Pancreas (tissue), 10 donors: ENCODE measurements around the gene FMN2. TPM values are rescaled to one million over a fixed set of nuclear protein-coding genes. Genes with fewer than 3 reads are reported as not detected.

Source experiments
- ATAC-seq, 4 donors: fragments of 200-7000 bp; cut with Tn5 transposase; one replicate each; pipeline versions ENCODE4 v1.8.0 to v1.9.1; 2020; ENCODE audit warnings: mild to moderate bottlenecking in 4 of 4, moderate library complexity in 4 of 4
- DNase-seq, 6 donors: peaks; one replicate each; pipeline ENCODE4 v3.0.0-alpha.2; 2020
- FAIRE-seq: peaks from 2 replicates; lab custom pipeline; 2012; peaks lifted over from hg19 to GRCh38; lab: Jason Lieb, UNC
- H3K27ac ChIP-seq, 4 donors: fragments of 200-600 bp; sonication (generic); 1 replicate in 3 of 4; 2 replicates in 1 of 4; pipeline versions ENCODE4 v1.5.0 to v1.8.0; 2020
- H3K27me3 ChIP-seq, 4 donors: fragments of 200-600 bp; one replicate each; pipeline ENCODE4 v1.8.0; 2021
- H3K36me3 ChIP-seq, 3 donors: fragments of 200-600 bp; sonication (generic) in 1 of 3; one replicate each; pipeline versions ENCODE4 v1.5.0 to v1.8.0; 2020 to 2021
- H3K4me1 ChIP-seq, 3 donors: fragments of 200-600 bp; one replicate each; pipeline ENCODE4 v1.8.0; 2021
- H3K4me3 ChIP-seq, 4 donors: fragments of 200-600 bp; sonication (generic) in 2 of 4; one replicate each; pipeline versions ENCODE4 v1.5.0 to v1.8.0; 2020 to 2021
- H3K9me3 ChIP-seq, 4 donors: fragments of 200-600 bp; one replicate each; pipeline ENCODE4 v1.8.0; 2021
- CTCF ChIP-seq, 4 donors: fragments of 200-600 bp; sonication (generic) in 3 of 4; IDR thresholded peaks; one replicate each; pipeline versions ENCODE4 v1.5.0 to v1.8.0; 2021; ENCODE audit warnings: antibody characterized with exemption in 4 of 4
- WGBS, 2 donors: extraction: QIAGEN DNeasy Blood & Tissue Kit; methylation state at CpG; one replicate each; pipeline ENCODE4 v1.1.7; 2013; 5-methylcytosine and 5-hydroxymethylcytosine counted together
- intact Hi-C, 3 donors: fragments of 100-400 bp; cut with DNase I; formaldehyde crosslinking; loops; one replicate each; pipeline versions ENCODE4 v1.11.1 to v1.14.2; 2022
- polyA plus RNA-seq, 2 donors: library from polyadenylated mRNA; stranded (reverse); fragments of 200-250 nt; gene quantifications; one replicate each; pipeline ENCODE4 v1.2.3, GENCODE V29; 2013
- total RNA-seq, 6 donors: library from RNA; stranded (reverse); fragmentation: NEBNext Ultra II Directional in 4 of 6; extraction: Animal tissue kit (Norgen Biotek cat#: 25700) in 4 of 6; gene quantifications; one replicate each; pipeline versions ENCODE4 v1.2.1 to v1.2.4, GENCODE V29; 2021 to 2023
- donor health status: healthy with polysubstance abuse.
- donor health status: DM: no; HTN: no; CAD: no; lungs with moderate emphysema.
- donor health status: DM: no; HTN: no; CAD: no.
- donor health status: control.
- donor health status: control.
- donor health status: Bipolar disorder and iron deficiency.
- donor health status: DM: yes; HTN: yes; CAD: no.
- donor health status: DM: no; HTN: no; CAD: no.
- donor health status: DM: no; HTN: no; CAD: no.
- donor health status: DM: yes; HTN: yes; CAD: no.

FMN2 gene
- total and polyA plus RNA-seq, 8 donors = 0.56 to 8.2 (median 2.0) TPM

DNA sequence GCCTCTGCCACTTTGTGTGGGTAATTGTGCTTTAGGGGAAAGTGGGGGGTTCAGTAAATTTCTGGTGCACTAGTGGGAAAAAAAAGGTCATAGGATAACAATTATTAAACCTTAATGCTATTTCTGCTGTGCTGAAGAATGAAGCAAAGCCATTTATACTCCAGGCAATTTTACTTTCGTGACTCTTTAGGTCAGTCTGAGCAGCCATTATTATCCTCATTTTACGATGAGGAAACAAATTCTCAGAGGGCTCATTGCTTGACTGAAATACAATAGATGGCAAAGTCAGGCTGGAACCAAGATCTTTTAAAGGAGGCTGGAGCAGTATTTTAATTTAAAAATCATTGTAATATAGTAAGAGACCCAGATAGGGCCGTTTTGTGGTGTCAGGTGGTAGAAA, 272.2 kb downstream of the FMN2 start:
- ATAC-seq = no peak
- H3K36me3 ChIP-seq = no peaks in the 10 kb centered on the region
- TF ChIP-seq CTCF (IDR thresholded peaks at IDR 0.05) = no peak
- 50 to 61% methylated on average over 3 of the region's 3 CpGs for WGBS, 2 donors
- intact Hi-C loops = no loop called here
- H3K9me3 ChIP-seq = no peaks in the 10 kb centered on the region
- no peak overlapping the region for H3K4me3 ChIP-seq
- no peaks in the 10 kb centered on the region for H3K27me3 ChIP-seq
- H3K27ac ChIP-seq = no peak overlapping the region
- no peak for FAIRE-seq
- no peak for DNase-seq
- H3K4me1 ChIP-seq = no peaks in the 10 kb centered on the region

DNA sequence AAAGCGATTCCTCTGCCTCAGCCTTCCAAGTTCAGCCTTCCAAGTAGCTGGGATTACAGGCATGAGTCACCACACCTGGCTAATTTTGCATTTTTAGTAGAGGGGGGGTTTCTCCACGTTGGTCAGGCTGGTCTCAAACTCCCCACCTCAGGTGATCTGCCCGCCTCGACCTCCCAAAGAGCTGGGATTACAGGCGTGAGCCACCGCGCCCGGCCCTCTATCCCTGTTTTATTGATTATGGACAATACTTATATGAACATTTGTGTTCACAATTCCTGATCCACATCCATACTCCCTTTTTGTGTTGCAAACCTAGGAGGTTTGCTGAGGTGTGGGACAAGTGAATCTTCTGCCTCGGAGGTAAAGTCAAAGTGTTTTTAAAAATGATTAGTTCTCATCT, 275.0 kb downstream of the FMN2 start:
- no peaks in the 10 kb centered on the region for H3K27me3 ChIP-seq
- DNase-seq (no peak), FAIRE-seq (no peak), ATAC-seq (no peak)
- no peak overlapping the region for H3K4me3 ChIP-seq
- no peak for TF ChIP-seq CTCF (IDR thresholded peaks at IDR 0.05)
- intact Hi-C loops = no loop called here
- H3K9me3 ChIP-seq = no peaks in the 10 kb centered on the region
- H3K4me1 ChIP-seq = no peaks in the 10 kb centered on the region
- 75 to 76% methylated on average over 9 of the region's 9 CpGs for WGBS, 2 donors
- no peak overlapping the region for H3K27ac ChIP-seq
- no peaks in the 10 kb centered on the region for H3K36me3 ChIP-seq

DNA sequence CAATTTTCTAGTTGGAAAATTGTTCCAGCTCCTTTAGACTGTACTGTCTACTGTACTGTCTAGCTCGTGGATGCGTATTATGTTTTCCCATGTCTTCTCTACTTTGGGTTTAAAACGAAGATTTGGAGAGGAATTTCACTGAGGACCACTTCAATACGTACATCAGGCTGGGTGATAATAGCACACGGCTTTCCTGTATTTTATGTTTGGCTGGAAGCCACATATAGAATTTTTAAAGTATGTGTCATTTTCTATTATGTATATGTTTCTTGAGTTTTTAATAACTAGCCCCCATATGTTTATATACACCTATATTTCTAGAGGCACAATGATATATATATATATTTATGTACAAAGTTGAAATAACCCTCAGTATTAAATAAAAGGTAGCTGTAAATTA, 293.9 kb downstream of the FMN2 start:
- H3K4me1 ChIP-seq = no peaks in the 10 kb centered on the region
- no peaks in the 10 kb centered on the region for H3K36me3 ChIP-seq
- 65 to 68% methylated on average over 5 of the region's 5 CpGs for WGBS, 2 donors
- DNase-seq (no peak), FAIRE-seq (no peak), ATAC-seq (no peak)
- H3K9me3 ChIP-seq = no peaks in the 10 kb centered on the region
- H3K27me3 ChIP-seq = no peaks in the 10 kb centered on the region
- no peak for TF ChIP-seq CTCF (IDR thresholded peaks at IDR 0.05)
- H3K4me3 ChIP-seq = no peak overlapping the region
- intact Hi-C loops = no loop called here
- no peak overlapping the region for H3K27ac ChIP-seq

GRCh38 chr1:240385985-240386978, 294.6 kb downstream of the FMN2 start:
- Histone ChIP-seq H3K27me3 (no peaks in the 10 kb centered on the region), H3K9me3 (no peaks in the 10 kb centered on the region), H3K27ac (no peak overlapping the region), H3K36me3 (no peaks in the 10 kb centered on the region), H3K4me1 (no peaks in the 10 kb centered on the region), H3K4me3 (no peak overlapping the region)
- TF ChIP-seq CTCF (IDR thresholded peaks at IDR 0.05) = no peak
- intact Hi-C loops = no loop called here
- no peak for FAIRE-seq
- DNase-seq = no peak
- ATAC-seq = no peak
- 57 to 65% methylated on average over 7 of the region's 7 CpGs for WGBS, 2 donors

GRCh38 chr1:240387051-240387450, 295.4 kb downstream of the FMN2 start:
- no peak overlapping the region for H3K4me3 ChIP-seq
- intact Hi-C loops = no loop called here
- no peaks in the 10 kb centered on the region for H3K9me3 ChIP-seq
- H3K36me3 ChIP-seq = no peaks in the 10 kb centered on the region
- no peak for FAIRE-seq
- no peak for TF ChIP-seq CTCF (IDR thresholded peaks at IDR 0.05)
- no peak for ATAC-seq
- H3K4me1 ChIP-seq = no peaks in the 10 kb centered on the region
- WGBS, 2 donors = 50 to 69% methylated on average over 2 of the region's 2 CpGs
- H3K27ac ChIP-seq = no peak overlapping the region
- no peak for DNase-seq
- H3K27me3 ChIP-seq = no peaks in the 10 kb centered on the region
